HCT116 (cell line): ENCODE results near the gene TCF19. TPM values are rescaled to one million over a fixed set of nuclear protein-coding genes. Genes with fewer than 3 reads are reported as not detected.

ENCODE experiments used
- ATAC-seq: fragments of 200-7000 bp; cut with Tn5 transposase; 2 replicates; pipeline ENCODE4 v1.9.1; 2020; ENCODE audit warnings: mild to moderate bottlenecking, moderate library complexity
- BruUV-seq: library from RNA; stranded (reverse); fragments of 400-500 nt; replicated peaks from 2 replicates; lab custom pipeline; 2021; lab: Mats Ljungman, UMichigan
- CTCF ChIA-PET: fragments of 300-600 bp; sonication (Branson Sonifier 250); formaldehyde crosslinking; loops from one replicate; lab custom pipeline; 2021; ENCODE audit warnings: antibody characterized with exemption; lab: Charles Lee
- POLR2A ChIA-PET: fragments of 300-600, 350-600 bp; sonication (Branson Sonifier 250); formaldehyde crosslinking; loops from one replicate; lab custom pipeline; 2021; ENCODE audit warnings: antibody characterized with exemption; lab: Charles Lee
- RAD21 ChIA-PET, 2 experiments: fragments of 300-600 bp; sonication (Branson Sonifier 250); formaldehyde crosslinking; loops; one replicate each; lab custom pipeline; 2023; ENCODE audit warnings: low total read pairs in 2 of 2; ENCODE audit not compliant: uncharacterized antibody in 2 of 2, unreplicated experiment in 2 of 2, low non-redundant PET in 1 of 2; lab: Charles Lee
- DNase-seq: peaks from one replicate; pipeline ENCODE4 v3.0.0-alpha.2; 2010; ENCODE audit warnings: low read depth, low spot score
- H2AFZ ChIP-seq: fragments of 200-600 bp; shearing (Covaris generic), sonication (generic); 2 replicates; pipeline ENCODE4 v1.6.1; 2017; ENCODE audit warnings: low read depth, mixed run types, mixed read lengths, antibody characterized with exemption, low read length; ENCODE audit not compliant: poor library complexity, severe bottlenecking
- H3K27ac ChIP-seq: 2 replicates; pipeline ENCODE4 v1.5.1; 2012; ENCODE audit warnings: low read depth, low read length
- H3K27me3 ChIP-seq: fragments of 200-600 bp; sonication (generic); 2 replicates; pipeline ENCODE4 v1.6.1; 2016; ENCODE audit warnings: mixed run types, low read length, mixed read lengths; ENCODE audit not compliant: insufficient read depth
- H3K36me3 ChIP-seq, 2 experiments: fragments of 200-500 bp in 1 of 2; fragments of 200-600 bp in 1 of 2; sonication (Bioruptor generic) in 1 of 2; sonication (generic) in 1 of 2; 2 replicates each; pipeline versions ENCODE4 v1.5.1 to v1.6.1; 2014 to 2016; ENCODE audit warnings: low read length in 2 of 2, inconsistent platforms in 1 of 2, mixed read lengths in 1 of 2, mixed run types in 1 of 2; ENCODE audit not compliant: insufficient read depth in 2 of 2, control insufficient read depth in 1 of 2
- H3K4me1 ChIP-seq, 2 experiments: fragments of 200-600 bp in 1 of 2; sonication (generic) in 1 of 2; 2 replicates each; pipeline versions ENCODE4 v1.5.1 to v1.6.1; 2012 to 2017; ENCODE audit warnings: low read length in 2 of 2, inconsistent platforms in 1 of 2, mild to moderate bottlenecking in 1 of 2, mixed read lengths in 1 of 2, mixed run types in 1 of 2, moderate library complexity in 1 of 2; ENCODE audit not compliant: insufficient read depth in 2 of 2, control insufficient read depth in 1 of 2
- H3K4me2 ChIP-seq: fragments of 200-600 bp; sonication (generic); 2 replicates; pipeline ENCODE4 v1.6.1; 2017; ENCODE audit warnings: mixed run types, low read length, mixed read lengths
- H3K4me3 ChIP-seq, 2 experiments: fragments of 200-600 bp in 1 of 2; sonication (generic) in 1 of 2; replicated peaks in 1 of 2; 2 replicates each; pipeline ENCODE4 v1.5.1; 2011 to 2016; ENCODE audit warnings: low read length in 2 of 2, control low read depth in 1 of 2, low read depth in 1 of 2, mild to moderate bottlenecking in 1 of 2, mixed read lengths in 1 of 2, mixed run types in 1 of 2
- H3K79me2 ChIP-seq: fragments of 200-600 bp; sonication (generic); 2 replicates; pipeline ENCODE4 v1.6.1; 2017; ENCODE audit warnings: mild to moderate bottlenecking, mixed run types, low read length, moderate library complexity, mixed read lengths; ENCODE audit not compliant: insufficient read depth
- H3K9ac ChIP-seq: fragments of 200-600 bp; sonication (generic); 2 replicates; pipeline ENCODE4 v1.6.1; 2016; ENCODE audit warnings: low read length, mixed read lengths
- H3K9me2 ChIP-seq: fragments of 200-600 bp; sonication (generic), shearing (Covaris generic); 2 replicates; pipeline ENCODE4 v1.6.1; 2017; ENCODE audit warnings: mixed run types, mild to moderate bottlenecking, moderate library complexity; ENCODE audit not compliant: insufficient read depth
- H3K9me3 ChIP-seq, 2 experiments: fragments of 200-500 bp in 1 of 2; fragments of 200-600 bp in 1 of 2; sonication (Bioruptor generic) in 1 of 2; sonication (generic) in 1 of 2; 2 replicates each; pipeline ENCODE4 v1.6.1; 2014 to 2017; ENCODE audit warnings: low read length in 2 of 2, mixed read lengths in 2 of 2, inconsistent platforms in 1 of 2, low read depth in 1 of 2, mild to moderate bottlenecking in 1 of 2, mixed run types in 1 of 2, moderate library complexity in 1 of 2; ENCODE audit not compliant: control insufficient read depth in 1 of 2, insufficient read depth in 1 of 2
- H4K20me1 ChIP-seq: fragments of 200-600 bp; sonication (generic), shearing (Covaris generic); 2 replicates; pipeline ENCODE4 v1.6.1; 2017; ENCODE audit warnings: mixed run types, mild to moderate bottlenecking, moderate library complexity; ENCODE audit not compliant: insufficient read depth
- CEBPB ChIP-seq: IDR thresholded peaks from 2 replicates; pipeline ENCODE4 v1.6.1; 2012; ENCODE audit warnings: low read depth
- EGR1 ChIP-seq: IDR thresholded peaks from 2 replicates; pipeline ENCODE4 v1.6.1; 2012; ENCODE audit warnings: low read depth
- ELF1 ChIP-seq: IDR thresholded peaks from 2 replicates; pipeline ENCODE4 v1.6.1; 2012; ENCODE audit warnings: low read depth, borderline replicate concordance
- EZH2 ChIP-seq: fragments of 200-600 bp; sonication (generic); IDR thresholded peaks from 2 replicates; pipeline ENCODE4 v1.6.1; 2017; ENCODE audit warnings: antibody characterized with exemption, mixed run types
- FOSL1 ChIP-seq: IDR thresholded peaks from 2 replicates; pipeline ENCODE4 v1.6.1; 2012; ENCODE audit warnings: low read depth
- MAX ChIP-seq: IDR thresholded peaks from 2 replicates; pipeline ENCODE4 v1.6.1; 2012
- POLR2A ChIP-seq: IDR thresholded peaks from 2 replicates; pipeline ENCODE4 v1.7.0; 2011; ENCODE audit warnings: borderline replicate concordance; ENCODE audit not compliant: insufficient read depth, insufficient read length; ENCODE audit errors: extremely low read depth
- POLR2AphosphoS5 ChIP-seq: IDR thresholded peaks from 2 replicates; pipeline ENCODE4 v1.6.1; 2011; ENCODE audit warnings: mild to moderate bottlenecking, low read depth, low read length, moderate library complexity
- REST ChIP-seq: IDR thresholded peaks from 2 replicates; pipeline ENCODE4 v1.6.1; 2012; ENCODE audit warnings: low read depth
- SP1 ChIP-seq: IDR thresholded peaks from 2 replicates; pipeline ENCODE4 v1.6.1; 2012; ENCODE audit warnings: low read depth
- TCF7L2 ChIP-seq: IDR thresholded peaks from 2 replicates; pipeline ENCODE4 v1.7.0; 2011; ENCODE audit warnings: borderline replicate concordance, inconsistent platforms; ENCODE audit not compliant: insufficient read depth, insufficient read length; ENCODE audit errors: extremely low read depth
- YY1 ChIP-seq: IDR thresholded peaks from 2 replicates; pipeline ENCODE4 v1.6.1; 2011; ENCODE audit warnings: low read length, low read depth, moderate library complexity, mild to moderate bottlenecking; ENCODE audit not compliant: insufficient replicate concordance; ENCODE audit errors: extremely low read depth
- intact Hi-C: fragments of 100-400 bp; cut with micrococcal nuclease; formaldehyde crosslinking; loops from 2 replicates; pipeline ENCODE4 v1.10.0; 2022
- total RNA-seq: library from RNA; stranded (reverse); gene quantifications from one replicate; pipeline ENCODE4 v1.2.1, GENCODE V29; 2021; ENCODE audit not compliant: unreplicated experiment

The TCF19 gene
- total RNA-seq, 1 experiment from 2014 or later = 15.4 TPM

- intact Hi-C loops = no loop called here
- H2AFZ ChIP-seq = no peak overlapping the region
- H3K27me3 ChIP-seq = no peaks in the 10 kb centered on the region
- BruUV-seq = no TSS peak
- no peak overlapping the region for H3K27ac ChIP-seq
- H3K4me3 ChIP-seq = no peak overlapping the region
- RAD21 ChIA-PET = no interaction called here
- no peak overlapping the region for H3K4me2 ChIP-seq
- DNase-seq (no peak), ATAC-seq (no peak)
- H4K20me1 ChIP-seq = no peaks in the 10 kb centered on the region
- no peak overlapping the region for H3K9ac ChIP-seq
- CTCF ChIA-PET = no interaction called here
- no peaks in the 10 kb centered on the region for H3K9me2 ChIP-seq
- peaks cover 3 to 12% of the 10 kb centered on the region in 2 experiments; a peak in 3 of 4 replicates for H3K36me3 ChIP-seq
- TF ChIP-seq REST = no peak
- POLR2A ChIA-PET = no interaction called here
- H3K79me2 ChIP-seq = peaks cover 5% of the 10 kb centered on the region; the same call in 1 of the 2 replicates
- no peaks in the 10 kb centered on the region for H3K9me3 ChIP-seq
- H3K4me1 ChIP-seq = peaks cover 13 to 19% of the 10 kb centered on the region in 2 experiments
Observed at GRCh38 chr6:31162463-31163165, 4.2 kb downstream of the TCF19 start.

- no peaks in the 10 kb centered on the region for H3K9me3 ChIP-seq
- no peak for ATAC-seq
- CTCF ChIA-PET = no interaction called here
- no peak for TF ChIP-seq CEBPB
- no peak for TF ChIP-seq FOSL1
- TF ChIP-seq ELF1 = no peak
- no peak for TF ChIP-seq MAX
- no peak for TF ChIP-seq YY1
- TF ChIP-seq SP1 = no peak
- TF ChIP-seq EZH2 = no peak
- no peak for TF ChIP-seq POLR2A
- TF ChIP-seq POLR2AphosphoS5 = no peak
- TF ChIP-seq EGR1 = no peak
- no peak for TF ChIP-seq TCF7L2
- TF ChIP-seq REST = no peak
Observed at GRCh38 chr6:31163922-31164321, 5.5 kb downstream of the TCF19 start.

More at GRCh38 chr6:31163922-31164321, 5.5 kb downstream of the TCF19 start:
- H3K9ac ChIP-seq = no peak overlapping the region
- H3K9me2 ChIP-seq = no peaks in the 10 kb centered on the region
- no peaks in the 10 kb centered on the region for H4K20me1 ChIP-seq
- H3K27ac ChIP-seq = no peak overlapping the region
- H3K4me3 ChIP-seq = no peak overlapping the region
- H3K79me2 ChIP-seq = peaks cover 2% of the 10 kb centered on the region; the same call in 1 of the 2 replicates
- no peak overlapping the region for H2AFZ ChIP-seq
- DNase-seq = peak; percentile 13
- H3K4me2 ChIP-seq = peak overlapping the region; percentile 25; the same call in 1 of the 2 replicates
- peaks cover 3 to 12% of the 10 kb centered on the region in 2 experiments; a peak in 3 of 4 replicates for H3K36me3 ChIP-seq
- ChIA-PET POLR2A (no interaction called here), RAD21 (no interaction called here)
- no peaks in the 10 kb centered on the region for H3K27me3 ChIP-seq
- intact Hi-C loops = no loop called here
- no TSS peak for BruUV-seq
- peaks cover 12 to 17% of the 10 kb centered on the region in 2 experiments for H3K4me1 ChIP-seq
